Hepatocyte (in vitro differentiated cells): ENCODE measurements around the gene FREM3.

Experiments
- CTCF ChIP-seq: fragments of 200-600 bp; sonication (generic); IDR thresholded peaks from 2 replicates; pipeline ENCODE4 v1.5.1; 2016; ENCODE audit warnings: antibody characterized with exemption, mild to moderate bottlenecking; ENCODE audit not compliant: poor library complexity
- EZH2 ChIP-seq: fragments of 200-600 bp; sonication (generic); IDR thresholded peaks from 2 replicates; pipeline ENCODE4 v1.6.1; 2016; ENCODE audit warnings: antibody characterized with exemption, mild to moderate bottlenecking, borderline replicate concordance

DNA sequence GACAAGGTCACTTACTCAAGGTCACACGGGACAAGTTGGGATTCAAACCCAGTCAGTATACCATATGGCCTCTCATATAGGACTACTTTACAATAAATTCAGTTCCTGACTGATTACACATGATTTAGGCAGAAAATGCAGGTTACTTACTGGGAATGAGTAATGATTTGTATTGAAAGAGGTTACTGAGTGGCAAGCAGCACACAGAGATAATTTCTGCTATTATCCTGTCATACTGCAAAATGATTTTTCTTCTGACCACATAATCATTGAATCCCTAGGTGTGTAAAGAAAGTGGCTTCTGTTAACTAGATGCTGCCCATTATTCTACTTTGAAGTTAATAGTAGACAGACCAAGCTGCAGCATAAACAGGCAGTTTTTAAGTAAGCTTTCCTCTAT lies 8.2 kb downstream of the FREM3 start:
- no peak for TF ChIP-seq CTCF
- no peak for TF ChIP-seq EZH2
